B cell (primary cell): ENCODE data around the gene DUSP18. TPM values are rescaled to one million over a fixed set of nuclear protein-coding genes. Genes with fewer than 3 reads are reported as not detected.

ENCODE experiments used
- ATAC-seq: fragments of 200-7000 bp; cut with Tn5 transposase; one replicate; pipeline ENCODE4 v1.10.0; 2021; ENCODE audit warnings: low read depth, mild to moderate bottlenecking, moderate number of reproducible peaks, moderate library complexity
- CTCF ChIA-PET: fragments of 350-600 bp; sonication (Branson Sonifier 250); formaldehyde crosslinking; loops from one replicate; lab custom pipeline; 2021; ENCODE audit warnings: antibody characterized with exemption, inconsistent platforms; lab: Charles Lee
- POLR2A ChIA-PET: fragments of 350-600 bp; sonication (Branson Sonifier 250); formaldehyde crosslinking; loops from one replicate; lab custom pipeline; 2021; ENCODE audit warnings: antibody characterized with exemption; lab: Charles Lee
- DNase-seq: peaks from one replicate; pipeline ENCODE4 v3.0.0; 2013
- H2AFZ ChIP-seq: 2 replicates; pipeline ENCODE4 v1.6.1; 2012; ENCODE audit warnings: mild to moderate bottlenecking, low read depth, low read length; ENCODE audit not compliant: insufficient read depth, poor library complexity, severe bottlenecking
- H3K27ac ChIP-seq, 2 donors: 1 replicate in 1 of 2; 2 replicates in 1 of 2; pipeline ENCODE4 v1.5.1; 2012 to 2013; ENCODE audit warnings: low read length in 2 of 2, mild to moderate bottlenecking in 2 of 2, moderate library complexity in 1 of 2
- H3K27me3 ChIP-seq, 4 experiments: fragments of 200-600 bp in 1 of 4; sonication (generic) in 1 of 4; replicated peaks in 1 of 4; 1 replicate in 2 of 4; 2 replicates in 2 of 4; pipeline versions ENCODE4 v1.6.1 to v1.7.0; 2013 to 2016; ENCODE audit warnings: low read length in 3 of 4, mild to moderate bottlenecking in 2 of 4, mixed read lengths in 1 of 4, moderate library complexity in 1 of 4; ENCODE audit not compliant: insufficient read depth in 4 of 4, control insufficient read depth in 3 of 4; ENCODE audit errors: control extremely low read depth in 1 of 4
- H3K36me3 ChIP-seq, 2 experiments: replicated peaks in 1 of 2; 1 replicate in 1 of 2; 2 replicates in 1 of 2; pipeline versions ENCODE4 v1.6.1 to v1.7.1; 2013; ENCODE audit warnings: low read length in 1 of 2; ENCODE audit not compliant: insufficient read depth in 2 of 2, control insufficient read depth in 1 of 2; ENCODE audit errors: control extremely low read depth in 1 of 2, extremely low read depth in 1 of 2
- H3K4me1 ChIP-seq, 2 donors: fragments of 200-600 bp in 1 of 2; sonication (generic) in 1 of 2; 1 replicate in 1 of 2; 2 replicates in 1 of 2; pipeline versions ENCODE4 v1.5.1 to v1.6.1; 2013 to 2017; ENCODE audit warnings: low read length in 2 of 2; ENCODE audit not compliant: control insufficient read depth in 2 of 2, insufficient read depth in 2 of 2
- H3K4me2 ChIP-seq: replicated peaks from 2 replicates; pipeline ENCODE3; 2012; ENCODE audit warnings: mild to moderate bottlenecking, low read depth, low read length; ENCODE audit not compliant: poor library complexity, severe bottlenecking
- H3K4me3 ChIP-seq, 5 experiments: fragments of 200-600 bp in 1 of 5; sonication (generic) in 1 of 5; 1 replicate in 3 of 5; 2 replicates in 2 of 5; pipeline versions ENCODE4 v1.5.1 to v1.7.0; 2011 to 2016; ENCODE audit warnings: low read length in 4 of 5, mild to moderate bottlenecking in 4 of 5, low read depth in 2 of 5, control low read depth in 1 of 5, moderate library complexity in 1 of 5; ENCODE audit not compliant: insufficient read depth in 1 of 5; ENCODE audit errors: control extremely low read depth in 1 of 5, extremely low read depth in 1 of 5
- H3K79me2 ChIP-seq: fragments of 200-600 bp; sonication (generic); one replicate; pipeline ENCODE4 v1.6.0; 2016; ENCODE audit warnings: low read length; ENCODE audit not compliant: control insufficient read depth, insufficient read depth
- H3K9ac ChIP-seq: fragments of 200-600 bp; sonication (generic); 2 replicates; pipeline ENCODE4 v1.6.1; 2017; ENCODE audit warnings: mild to moderate bottlenecking, low read length, moderate library complexity
- H3K9me3 ChIP-seq, 3 donors: one replicate each; pipeline versions ENCODE4 v1.6.1 to v1.7.1; 2013; ENCODE audit warnings: low read length in 2 of 3; ENCODE audit not compliant: control insufficient read depth in 2 of 3, insufficient read depth in 1 of 3; ENCODE audit errors: control extremely low read depth in 1 of 3
- H4K20me1 ChIP-seq: 2 replicates; pipeline ENCODE4 v1.6.0; 2012; ENCODE audit warnings: mild to moderate bottlenecking, low read length; ENCODE audit not compliant: insufficient read depth, control insufficient read depth, poor library complexity, severe bottlenecking
- H3K27ac Mint-ChIP-seq: one replicate; pipeline ENCODE4 v1.8.0; 2021; ENCODE audit warnings: mixed read lengths
- H3K27me3 Mint-ChIP-seq: one replicate; pipeline ENCODE4 v1.8.0; 2021; ENCODE audit warnings: mixed read lengths
- H3K4me1 Mint-ChIP-seq: one replicate; pipeline ENCODE4 v1.8.0; 2021; ENCODE audit warnings: mixed read lengths
- H3K4me3 Mint-ChIP-seq: one replicate; pipeline ENCODE4 v1.8.0; 2021; ENCODE audit warnings: mixed read lengths
- H3K9me3 Mint-ChIP-seq: one replicate; pipeline ENCODE4 v1.8.0; 2022; ENCODE audit warnings: mixed read lengths; ENCODE audit not compliant: insufficient read depth
- CTCF ChIP-seq: fragments of 200-600 bp; IDR thresholded peaks from one replicate; pipeline ENCODE4 v1.8.0; 2022; ENCODE audit warnings: antibody characterized with exemption, mild to moderate bottlenecking
- EZH2 ChIP-seq: IDR thresholded peaks from 2 replicates; pipeline ENCODE4 v1.6.1; 2012; ENCODE audit warnings: borderline replicate concordance, low read depth, mild to moderate bottlenecking, moderate library complexity, low read length; ENCODE audit not compliant: insufficient read depth, poor library complexity, severe bottlenecking
- WGBS: methylation state at CpG from one replicate; pipeline ENCODE4 v1.1.5; 2013; ENCODE audit warnings: missing lambda C conversion rate; ENCODE audit not compliant: insufficient coverage; 5-methylcytosine and 5-hydroxymethylcytosine counted together
- intact Hi-C: fragments of 100-400 bp; cut with micrococcal nuclease; formaldehyde crosslinking; loops from one replicate; pipeline ENCODE4 v1.10.0; 2022
- polyA plus RNA-seq: library from polyadenylated mRNA; depleted of rRNA; stranded (reverse); fragments of >200 nt; gene quantifications from 2 replicates; pipeline ENCODE4 v1.2.3, GENCODE V29; 2012
- total RNA-seq, 2 donors: library from RNA; stranded (reverse); fragments of 120-200 nt in 1 of 2; gene quantifications; 1 replicate in 1 of 2; 2 replicates in 1 of 2; pipeline versions ENCODE4 v1.2.3 to v1.2.4, GENCODE V29; 2013 to 2022

The DUSP18 gene
- total and polyA plus RNA-seq, 2 donors (not counting 1 experiment from before 2014, with no cell fraction given), result 20.6 to 21.2 TPM

GRCh38 chr22:30640839-30641430, 26.7 kb downstream of the DUSP18 start:
- WGBS, result 96% methylated on average over 4 of the region's 4 CpGs

GRCh38 chr22:30640361-30640760, 27.3 kb downstream of the DUSP18 start:
- Histone ChIP-seq H2AFZ (no peak overlapping the region), H3K4me2 (no peak overlapping the region), H3K4me3 (no peak overlapping the region), H3K27me3 (no peaks in the 10 kb centered on the region), H3K79me2 (no peaks in the 10 kb centered on the region), H3K36me3 (no peaks in the 10 kb centered on the region), H3K27ac (no peak overlapping the region), H3K9me3 (no peaks in the 10 kb centered on the region), H4K20me1 (no peaks in the 10 kb centered on the region), H3K9ac (no peak overlapping the region), H3K4me1 (peaks cover 10 to 15% of the 10 kb centered on the region in 2 donors)
- TF ChIP-seq EZH2 (no peak), CTCF (no peak)
- POLR2A ChIA-PET, result no interaction called here
- H3K4me1 Mint-ChIP-seq, result peaks cover 9% of the 10 kb centered on the region
- DNase-seq (no peak), ATAC-seq (no peak)
- no peak overlapping the region for H3K4me3 Mint-ChIP-seq
- CTCF ChIA-PET, result no interaction called here
- WGBS, result 100% methylated on average over 3 of the region's 4 CpGs
- peaks cover 3% of the 10 kb centered on the region for H3K9me3 Mint-ChIP-seq
- H3K27ac Mint-ChIP-seq, result no peak overlapping the region
- no peaks in the 10 kb centered on the region for H3K27me3 Mint-ChIP-seq
- intact Hi-C loops, result no loop called here

More at GRCh38 chr22:30640839-30641430, 26.7 kb downstream of the DUSP18 start:
- Histone ChIP-seq H3K9ac (no peak overlapping the region), H3K9me3 (no peaks in the 10 kb centered on the region), H3K36me3 (no peaks in the 10 kb centered on the region), H2AFZ (no peak overlapping the region), H3K4me2 (no peak overlapping the region), H3K79me2 (no peaks in the 10 kb centered on the region), H3K4me1 (peaks cover 9 to 14% of the 10 kb centered on the region in 2 donors), H3K4me3 (no peak overlapping the region), H3K27me3 (no peaks in the 10 kb centered on the region), H3K27ac (no peak overlapping the region), H4K20me1 (no peaks in the 10 kb centered on the region)
- ATAC-seq (no peak), DNase-seq (no peak)
- TF ChIP-seq EZH2 (no peak), CTCF (no peak)
- H3K27me3 Mint-ChIP-seq, result no peaks in the 10 kb centered on the region
- peaks cover 3% of the 10 kb centered on the region for H3K9me3 Mint-ChIP-seq
- H3K27ac Mint-ChIP-seq, result no peak overlapping the region
- intact Hi-C loops, result no loop called here
- H3K4me1 Mint-ChIP-seq, result peaks cover 6% of the 10 kb centered on the region
- H3K4me3 Mint-ChIP-seq, result no peak overlapping the region
- ChIA-PET POLR2A (no interaction called here), CTCF (no interaction called here)
